Endodermal cell (in vitro differentiated cells): ENCODE measurements around the gene LDLRAD2. TPM values are rescaled to one million over a fixed set of nuclear protein-coding genes. Genes with fewer than 3 reads are reported as not detected.

Experiments used
- DNase-seq: peaks from one replicate; pipeline ENCODE4 v3.0.0-alpha.2; 2017
- H3K27ac ChIP-seq: 2 replicates; pipeline ENCODE4 v1.5.1; 2013; ENCODE audit warnings: mild to moderate bottlenecking, low read depth, low read length, moderate library complexity
- H3K27me3 ChIP-seq: 2 replicates; pipeline ENCODE4 v1.6.1; 2013; ENCODE audit warnings: mild to moderate bottlenecking, low read length, moderate library complexity; ENCODE audit not compliant: insufficient read depth, control insufficient read depth, poor library complexity, severe bottlenecking
- H3K36me3 ChIP-seq: 2 replicates; pipeline ENCODE4 v1.7.0; 2013; ENCODE audit warnings: mild to moderate bottlenecking, low read length, moderate library complexity; ENCODE audit not compliant: control insufficient read depth, insufficient read depth
- H3K4me1 ChIP-seq: one replicate; pipeline ENCODE4 v1.7.0; 2013; ENCODE audit warnings: low read length; ENCODE audit not compliant: control insufficient read depth, insufficient read depth
- H3K4me3 ChIP-seq: 2 replicates; pipeline ENCODE4 v1.5.1; 2013; ENCODE audit warnings: mild to moderate bottlenecking, low read length, moderate library complexity
- H3K9ac ChIP-seq: 2 replicates; pipeline ENCODE4 v1.6.1; 2013; ENCODE audit warnings: mild to moderate bottlenecking, low read length, moderate library complexity; ENCODE audit not compliant: poor library complexity, severe bottlenecking; ENCODE audit errors: extremely low read depth
- H3K9me3 ChIP-seq: 2 replicates; pipeline ENCODE4 v1.6.1; 2013; ENCODE audit warnings: mild to moderate bottlenecking, low read length, moderate library complexity; ENCODE audit not compliant: control insufficient read depth
- H3K27ac Mint-ChIP-seq: 2 replicates; pipeline ENCODE4 v1.8.0; 2020; ENCODE audit warnings: mixed read lengths
- H3K27me3 Mint-ChIP-seq: 2 replicates; pipeline ENCODE4 v1.8.0; 2021; ENCODE audit warnings: mild to moderate bottlenecking, mixed read lengths; ENCODE audit not compliant: insufficient read depth
- H3K36me3 Mint-ChIP-seq: 2 replicates; pipeline ENCODE4 v1.8.0; 2020; ENCODE audit warnings: low read depth, mixed read lengths
- H3K4me1 Mint-ChIP-seq: 2 replicates; pipeline ENCODE4 v1.8.0; 2020; ENCODE audit warnings: mixed read lengths
- H3K4me3 Mint-ChIP-seq: 2 replicates; pipeline ENCODE4 v1.8.0; 2020; ENCODE audit warnings: mild to moderate bottlenecking, moderate library complexity, mixed read lengths
- H3K9me3 Mint-ChIP-seq: 2 replicates; pipeline ENCODE4 v1.8.0; 2020; ENCODE audit warnings: mild to moderate bottlenecking, mixed read lengths
- CTCF ChIP-seq: fragments of 200-600 bp; sonication (generic); conservative IDR thresholded peaks from 2 replicates; pipeline ENCODE4 v1.5.0; 2021; ENCODE audit warnings: antibody characterized with exemption, mild to moderate bottlenecking
- WGBS, 2 experiments: methylation state at CpG; one replicate each; pipeline versions ENCODE4 v1.1.5 to v1.1.7; 2013; ENCODE audit warnings: missing lambda C conversion rate in 2 of 2, mixed read lengths in 1 of 2; ENCODE audit not compliant: insufficient coverage in 1 of 2, insufficient read length in 1 of 2; 5-methylcytosine and 5-hydroxymethylcytosine counted together
- total RNA-seq, 2 donors: library from RNA; stranded (reverse); fragmentation: NEBNext Ultra II Directional in 1 of 2; extraction: Animal tissue kit (Norgen Biotek cat#: 25700) in 1 of 2; gene quantifications; 2 replicates in 1 of 2; 3 replicates in 1 of 2; pipeline ENCODE4 v1.2.1, GENCODE V29; 2021

Gene LDLRAD2
- total RNA-seq, 2 donors from 2014 or later: 0.58 to 0.88 TPM

GRCh38 chr1:21818656-21819055 is 6.6 kb downstream of the LDLRAD2 start:
- Histone ChIP-seq H3K9me3 (no peaks in the 10 kb centered on the region), H3K9ac (no peak overlapping the region), H3K27ac (no peak overlapping the region), H3K27me3 (no peaks in the 10 kb centered on the region), H3K4me3 (no peak overlapping the region), H3K4me1 (no peaks in the 10 kb centered on the region), H3K36me3 (peaks cover 30% of the 10 kb centered on the region)
- Mint-ChIP-seq H3K4me3 (no peak overlapping the region), H3K4me1 (peaks cover 2% of the 10 kb centered on the region), H3K36me3 (peaks cover 26% of the 10 kb centered on the region), H3K27ac (no peak overlapping the region), H3K27me3 (peaks cover 2% of the 10 kb centered on the region), H3K9me3 (no peaks in the 10 kb centered on the region)
- DNase-seq: peak; percentile 93
- TF ChIP-seq CTCF: no peak
- 45 to 70% methylated on average over 1 to 6 of the region's 10 CpGs for WGBS, 2 experiments

- H3K36me3 Mint-ChIP-seq: peaks cover 33% of the 10 kb centered on the region
- DNase-seq: no peak
- H3K4me3 Mint-ChIP-seq: no peak overlapping the region
- Histone ChIP-seq H3K4me1 (no peaks in the 10 kb centered on the region), H3K4me3 (no peak overlapping the region), H3K9ac (no peak overlapping the region), H3K27ac (no peak overlapping the region), H3K9me3 (no peaks in the 10 kb centered on the region), H3K36me3 (peaks cover 48% of the 10 kb centered on the region), H3K27me3 (no peaks in the 10 kb centered on the region)
- WGBS, 2 experiments: 93 to 96% methylated on average over 9 of the region's 9 CpGs
- H3K27ac Mint-ChIP-seq: no peak overlapping the region
- peaks cover 2% of the 10 kb centered on the region for H3K27me3 Mint-ChIP-seq
- no peak for TF ChIP-seq CTCF
- H3K9me3 Mint-ChIP-seq: no peaks in the 10 kb centered on the region
- H3K4me1 Mint-ChIP-seq: peaks cover 2% of the 10 kb centered on the region
These were observed 8.7 kb downstream of the LDLRAD2 start for GRCh38 chr1:21820597-21821232.

- Histone ChIP-seq H3K27me3 (no peaks in the 10 kb centered on the region), H3K27ac (no peak overlapping the region), H3K9ac (no peak overlapping the region), H3K4me1 (no peaks in the 10 kb centered on the region), H3K4me3 (no peak overlapping the region), H3K9me3 (no peaks in the 10 kb centered on the region), H3K36me3 (peaks cover 55% of the 10 kb centered on the region)
- H3K9me3 Mint-ChIP-seq: no peaks in the 10 kb centered on the region
- H3K4me1 Mint-ChIP-seq: peaks cover 2% of the 10 kb centered on the region
- no peak for TF ChIP-seq CTCF
- H3K27ac Mint-ChIP-seq: no peak overlapping the region
- peaks cover 2% of the 10 kb centered on the region for H3K27me3 Mint-ChIP-seq
- peaks cover 41% of the 10 kb centered on the region for H3K36me3 Mint-ChIP-seq
- peak; percentile 39 for DNase-seq
- WGBS, 2 experiments: 94 to 95% methylated on average over 8 to 11 of the region's 11 CpGs
- no peak overlapping the region for H3K4me3 Mint-ChIP-seq
These were observed 9.4 kb downstream of the LDLRAD2 start for GRCh38 chr1:21821385-21822019.
